Measurements from ENCODE around the gene DNAJC5G. TPM values are rescaled to one million over a fixed set of nuclear protein-coding genes. Genes with fewer than 3 reads are reported as not detected.

The DNAJC5G gene
- polyA plus RNA-seq, 3 donors: not detected

GRCh38 chr2:27285481-27285880 is 10.2 kb downstream of the DNAJC5G start:
- Histone ChIP-seq H3K4me1 (ENCODE audit: control insufficient read depth in 1 of 2, insufficient read depth in 2 of 2, low read length in 2 of 2) (peaks cover 0 to 4% of the 10 kb centered on the region in 2 donors), H3K79me2 (ENCODE audit: insufficient read depth, low read length) (no peaks in the 10 kb centered on the region), H3K27me3 (ENCODE audit: control insufficient read depth in 2 of 2, insufficient read depth in 2 of 2, low read length in 2 of 2) (no peaks in the 10 kb centered on the region), H3K27ac (ENCODE audit: low read depth in 1 of 2, low read length in 2 of 2) (no peak overlapping the region), H3K9ac (ENCODE audit: insufficient read depth, low read length, poor library complexity, severe bottlenecking) (no peak overlapping the region), H3K4me3 (replicated peaks in 1 of 3; ENCODE audit: low read depth in 2 of 3, low read length in 3 of 3) (no peak overlapping the region), H4K20me1 (ENCODE audit: insufficient read depth, low read length) (no peaks in the 10 kb centered on the region), H3K4me2 (replicated peaks; ENCODE audit: extremely low read depth, low read length, poor library complexity, severe bottlenecking) (no peak overlapping the region), H3K9me3 (replicated peaks in 1 of 2; ENCODE audit: control insufficient read depth in 1 of 2, insufficient read depth in 1 of 2, low read length in 2 of 2) (no peaks in the 10 kb centered on the region), H3K36me3 (replicated peaks in 1 of 2; ENCODE audit: control insufficient read depth in 1 of 2, insufficient read depth in 2 of 2, low read length in 2 of 2) (no peaks in the 10 kb centered on the region), H2AFZ (ENCODE audit: insufficient read depth, low read depth, low read length, poor library complexity, severe bottlenecking) (no peak overlapping the region)
- no peaks in the 10 kb centered on the region for H3K9me3 Mint-ChIP-seq
- peaks cover 2% of the 10 kb centered on the region for H3K4me1 Mint-ChIP-seq
- no peak overlapping the region for H3K27ac Mint-ChIP-seq
- no CpG with 5 or more reads among the region's 6 CpGs for WGBS (ENCODE audit: insufficient coverage)
- intact Hi-C loops (cut with micrococcal nuclease): no loop called here
- no peaks in the 10 kb centered on the region for H3K36me3 Mint-ChIP-seq
- no peak for DNase-seq
- no peak for TF ChIP-seq CTCF (IDR thresholded peaks at IDR 0.05)
- H3K27me3 Mint-ChIP-seq (ENCODE audit: low read depth in 3 of 3): peaks cover 2 to 7% (median 7%) of the 10 kb centered on the region in 3 donors
- no peak overlapping the region for H3K4me3 Mint-ChIP-seq

- DNase-seq: no peak
- Histone ChIP-seq H3K4me1 (ENCODE audit: control insufficient read depth in 1 of 2, insufficient read depth in 2 of 2, low read length in 2 of 2) (peaks cover 0 to 7% of the 10 kb centered on the region in 2 donors), H3K36me3 (replicated peaks in 1 of 2; ENCODE audit: control insufficient read depth in 1 of 2, insufficient read depth in 2 of 2, low read length in 2 of 2) (no peaks in the 10 kb centered on the region), H3K79me2 (ENCODE audit: insufficient read depth, low read length) (no peaks in the 10 kb centered on the region), H3K27me3 (ENCODE audit: control insufficient read depth in 2 of 2, insufficient read depth in 2 of 2, low read length in 2 of 2) (no peaks in the 10 kb centered on the region), H3K9me3 (replicated peaks in 1 of 2; ENCODE audit: control insufficient read depth in 1 of 2, insufficient read depth in 1 of 2, low read length in 2 of 2) (no peaks in the 10 kb centered on the region), H3K4me2 (replicated peaks; ENCODE audit: extremely low read depth, low read length, poor library complexity, severe bottlenecking) (no peak overlapping the region), H3K27ac (ENCODE audit: low read depth in 1 of 2, low read length in 2 of 2) (no peak overlapping the region), H2AFZ (ENCODE audit: insufficient read depth, low read depth, low read length, poor library complexity, severe bottlenecking) (no peak overlapping the region), H3K4me3 (replicated peaks in 1 of 3; ENCODE audit: low read depth in 2 of 3, low read length in 3 of 3) (no peak overlapping the region), H3K9ac (ENCODE audit: insufficient read depth, low read length, poor library complexity, severe bottlenecking) (no peak overlapping the region), H4K20me1 (ENCODE audit: insufficient read depth, low read length) (no peaks in the 10 kb centered on the region)
- Mint-ChIP-seq H3K4me3 (no peak overlapping the region), H3K9me3 (no peaks in the 10 kb centered on the region), H3K27me3 (ENCODE audit: low read depth in 3 of 3) (peaks cover 1 to 7% (median 4%) of the 10 kb centered on the region in 3 donors), H3K27ac (no peak overlapping the region), H3K36me3 (no peaks in the 10 kb centered on the region), H3K4me1 (peaks cover 2% of the 10 kb centered on the region)
- intact Hi-C loops (cut with micrococcal nuclease): no loop called here
- WGBS (ENCODE audit: insufficient coverage): no CpG with 5 or more reads among the region's 3 CpGs
- TF ChIP-seq CTCF (IDR thresholded peaks at IDR 0.05): no peak
These were observed 13.4 kb downstream of the DNAJC5G start for GRCh38 chr2:27288610-27289009.

Measured in CD14-positive monocyte (primary cell).